Calu3 (cell line): ENCODE data around the gene CACNA1C. TPM values are rescaled to one million over a fixed set of nuclear protein-coding genes. Genes with fewer than 3 reads are reported as not detected.

Source experiments
- BruUV-seq: library from RNA; stranded (reverse); fragments of 400-500 nt; replicated peaks from 2 replicates; lab custom pipeline; 2021; lab: Mats Ljungman, UMichigan
- CTCF ChIA-PET: fragments of 300-600 bp; sonication (Branson Sonifier 250); formaldehyde crosslinking; loops from one replicate; lab custom pipeline; 2022; ENCODE audit warnings: antibody characterized with exemption; lab: Charles Lee
- DNase-seq: peaks from one replicate; pipeline ENCODE4 v3.0.0; 2022
- H3K27ac Mint-ChIP-seq: one replicate; pipeline ENCODE4 v1.8.0; 2022; ENCODE audit warnings: mixed read lengths; ENCODE audit not compliant: unreplicated experiment
- H3K27me3 Mint-ChIP-seq: one replicate; pipeline ENCODE4 v1.8.0; 2022; ENCODE audit warnings: mixed read lengths; ENCODE audit not compliant: unreplicated experiment
- H3K36me3 Mint-ChIP-seq: one replicate; pipeline ENCODE4 v1.8.0; 2022; ENCODE audit warnings: mild to moderate bottlenecking, moderate library complexity, mixed read lengths; ENCODE audit not compliant: insufficient read depth, unreplicated experiment
- H3K4me1 Mint-ChIP-seq: one replicate; pipeline ENCODE4 v1.8.0; 2022; ENCODE audit warnings: mild to moderate bottlenecking, low read depth, mixed read lengths; ENCODE audit not compliant: unreplicated experiment
- H3K4me3 Mint-ChIP-seq: one replicate; pipeline ENCODE4 v1.8.0; 2022; ENCODE audit warnings: mild to moderate bottlenecking, low read depth, moderate library complexity, mixed read lengths; ENCODE audit not compliant: unreplicated experiment
- H3K9me3 Mint-ChIP-seq: one replicate; pipeline ENCODE4 v1.8.0; 2022; ENCODE audit warnings: low read depth, mixed read lengths; ENCODE audit not compliant: unreplicated experiment
- CTCF ChIP-seq: fragments of 200-600 bp; IDR thresholded peaks from one replicate; pipeline ENCODE4 v1.8.0; 2022; ENCODE audit warnings: antibody characterized with exemption; ENCODE audit not compliant: unreplicated experiment
- intact Hi-C: fragments of 100-400 bp; cut with micrococcal nuclease; formaldehyde crosslinking; loops from one replicate; pipeline ENCODE4 v1.10.0; 2022; ENCODE audit not compliant: unreplicated experiment
- total RNA-seq: library from RNA; stranded (reverse); gene quantifications from 2 replicates; pipeline ENCODE4 v1.2.3, GENCODE V29; 2022

The CACNA1C gene
- total RNA-seq, 1 experiment from 2014 or later = not detected

- CTCF ChIA-PET = no interaction called here
- no peak for TF ChIP-seq CTCF
- Mint-ChIP-seq H3K36me3 (no peaks in the 10 kb centered on the region), H3K27ac (no peak overlapping the region), H3K4me1 (no peaks in the 10 kb centered on the region), H3K27me3 (peaks cover 95% of the 10 kb centered on the region), H3K9me3 (no peaks in the 10 kb centered on the region), H3K4me3 (no peak overlapping the region)
- DNase-seq = no peak
- intact Hi-C loops = no loop called here
- BruUV-seq = no TSS peak
These were observed 177.1 kb downstream of the CACNA1C start for GRCh38 chr12:2229661-2230539.

GRCh38 chr12:2231011-2231595 is 178.3 kb downstream of the CACNA1C start:
- TF ChIP-seq CTCF = no peak
- BruUV-seq = no TSS peak
- intact Hi-C loops = no loop called here
- Mint-ChIP-seq H3K9me3 (no peaks in the 10 kb centered on the region), H3K27ac (no peak overlapping the region), H3K27me3 (peaks cover 95% of the 10 kb centered on the region), H3K4me1 (no peaks in the 10 kb centered on the region), H3K36me3 (no peaks in the 10 kb centered on the region), H3K4me3 (no peak overlapping the region)
- no peak for DNase-seq
- CTCF ChIA-PET = no interaction called here

GRCh38 chr12:2231956-2232355 is 179.2 kb downstream of the CACNA1C start:
- DNase-seq = no peak
- no peak for TF ChIP-seq CTCF
- H3K27ac Mint-ChIP-seq = no peak overlapping the region
- intact Hi-C loops = no loop called here
- CTCF ChIA-PET = no interaction called here
- H3K4me3 Mint-ChIP-seq = no peak overlapping the region
- H3K4me1 Mint-ChIP-seq = no peaks in the 10 kb centered on the region
- H3K9me3 Mint-ChIP-seq = no peaks in the 10 kb centered on the region
- no TSS peak for BruUV-seq
- H3K36me3 Mint-ChIP-seq = no peaks in the 10 kb centered on the region
- H3K27me3 Mint-ChIP-seq = peaks cover 95% of the 10 kb centered on the region

GRCh38 chr12:2233034-2233433 is 180.2 kb downstream of the CACNA1C start:
- H3K36me3 Mint-ChIP-seq = no peaks in the 10 kb centered on the region
- H3K27me3 Mint-ChIP-seq = peaks cover 95% of the 10 kb centered on the region
- TF ChIP-seq CTCF = no peak
- CTCF ChIA-PET = interaction anchor here (0.6 kb wide), 1 partner anchor 562 kb away, joined by 6 read pairs; the partner anchor contains the start of gene FKBP4
- BruUV-seq = no TSS peak
- H3K27ac Mint-ChIP-seq = no peak overlapping the region
- H3K4me3 Mint-ChIP-seq = no peak overlapping the region
- no peaks in the 10 kb centered on the region for H3K4me1 Mint-ChIP-seq
- intact Hi-C loops = no loop called here
- no peak for DNase-seq
- H3K9me3 Mint-ChIP-seq = no peaks in the 10 kb centered on the region
